GOT3 (cell line): ENCODE measurements around the gene AGPAT2.
"Not testable (repeated sequence)": the region's sequence is repeated elsewhere in the genome, so short reads cannot be mapped to it uniquely, and the experiment has no call there.

ENCODE experiments used
- DNase-seq: peaks from one replicate; lab custom pipeline; 2025; ENCODE audit warnings: mixed read lengths; lab: John Stamatoyannopoulos, UW

The AGPAT2 gene

DNA sequence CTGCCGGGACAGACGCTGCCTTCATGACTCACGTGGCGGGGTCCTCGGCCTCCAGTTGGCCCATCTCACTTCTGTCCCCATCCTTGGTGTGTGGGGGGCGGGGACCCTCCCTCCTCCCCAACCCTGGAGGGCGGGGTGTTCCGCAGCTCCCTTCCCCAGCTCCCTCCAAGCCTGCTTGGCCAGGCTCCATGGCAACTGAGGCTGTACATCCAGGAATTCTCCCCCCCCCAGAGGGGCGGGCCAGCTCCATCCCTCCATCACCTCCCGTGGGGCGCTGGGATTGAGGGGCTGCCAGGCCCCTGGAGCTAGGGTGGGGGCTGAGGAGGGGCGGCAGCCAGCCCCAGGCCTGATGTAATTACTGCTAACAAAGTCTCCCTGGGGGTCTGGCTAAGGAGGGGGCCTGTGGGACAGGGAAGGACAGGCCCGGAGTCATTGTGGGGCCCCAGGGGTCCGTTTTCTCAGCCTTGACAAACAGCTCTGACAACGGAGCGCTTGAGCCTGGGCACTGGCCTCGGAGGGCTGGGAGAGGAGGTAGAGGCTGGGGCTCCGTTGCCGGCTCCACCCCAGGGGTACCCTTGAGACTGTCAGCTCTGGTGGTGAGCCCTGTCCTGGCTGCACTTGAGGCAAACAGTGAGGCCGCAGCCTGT, 33.1 kb upstream of the AGPAT2 start:
- no peak for DNase-seq

DNA sequence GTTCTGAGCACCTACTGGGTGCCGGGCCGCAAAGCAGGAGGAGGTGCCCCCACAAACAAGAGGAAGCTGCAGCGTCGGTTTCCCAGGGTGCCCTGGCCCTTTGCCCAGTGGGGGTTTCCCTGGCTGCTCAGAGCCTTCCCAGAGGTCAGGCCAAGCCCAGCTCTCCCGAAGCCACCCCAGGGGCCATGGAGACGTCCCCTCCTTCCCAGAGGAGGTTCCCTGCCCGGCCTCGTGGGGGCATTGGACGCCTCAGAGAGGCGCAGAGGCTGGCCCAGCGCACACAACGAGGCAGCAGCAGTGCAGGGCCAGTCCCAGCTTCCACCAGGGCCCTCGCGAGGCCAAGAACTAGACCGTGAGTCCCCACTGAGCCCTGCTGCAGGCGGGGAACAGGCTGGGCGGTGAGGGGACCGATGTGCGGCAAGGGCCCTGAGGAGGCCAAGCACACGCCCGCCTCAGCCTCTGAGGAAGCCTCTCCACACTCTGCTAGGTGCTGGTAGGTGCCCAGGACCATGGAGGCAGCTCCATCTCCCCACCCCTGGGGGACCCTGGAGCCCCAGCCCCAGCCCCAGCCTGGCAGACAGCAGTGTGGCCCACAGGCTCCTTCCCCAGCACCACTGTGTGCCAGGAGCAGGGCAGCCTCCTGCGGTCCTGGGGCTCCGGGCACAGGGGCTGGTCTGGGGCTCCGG, 32.1 kb upstream of the AGPAT2 start:
- no peak for DNase-seq

DNA sequence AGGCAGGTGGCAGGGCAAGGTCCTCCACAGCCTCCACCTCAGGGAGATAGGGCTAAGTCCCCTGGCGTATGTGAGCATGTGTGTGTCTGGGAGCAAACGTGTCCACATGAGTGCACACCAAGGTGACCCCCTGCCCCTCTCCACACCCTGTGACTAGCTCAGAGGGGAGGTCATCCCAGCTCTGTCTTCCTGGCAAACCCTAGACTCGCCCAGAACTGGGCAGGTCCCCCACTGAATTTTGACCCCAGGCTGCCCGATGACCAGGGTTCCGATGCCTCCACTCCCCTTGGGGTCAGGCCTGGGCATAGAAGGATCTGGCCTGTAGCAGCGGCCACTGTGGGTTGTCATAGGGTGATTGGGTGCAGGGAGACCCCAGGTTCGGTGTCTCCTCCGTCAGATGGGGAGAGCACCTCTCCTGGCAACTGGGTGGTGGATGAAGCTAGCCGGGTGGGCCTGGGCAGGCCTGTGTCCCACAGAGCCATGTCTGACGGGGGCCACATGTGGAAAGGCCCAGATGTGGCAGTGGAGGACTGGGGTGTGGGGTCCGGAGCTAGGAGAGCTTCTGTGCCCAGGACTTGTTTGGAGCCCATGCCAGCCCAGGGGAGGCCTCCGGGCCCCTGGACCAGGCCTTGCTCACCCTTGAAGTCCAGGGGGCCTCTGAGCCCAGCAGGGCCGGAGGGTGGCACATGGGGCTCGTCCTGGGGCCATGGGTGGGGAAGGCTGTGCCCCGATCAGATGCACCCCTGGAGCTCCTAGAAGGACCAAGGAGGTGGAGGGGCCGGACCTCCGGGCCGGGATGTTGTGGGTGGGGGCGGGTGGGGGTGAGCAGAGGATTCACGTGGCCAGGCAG, 31.3 kb upstream of the AGPAT2 start:
- DNase-seq: no peak

DNA sequence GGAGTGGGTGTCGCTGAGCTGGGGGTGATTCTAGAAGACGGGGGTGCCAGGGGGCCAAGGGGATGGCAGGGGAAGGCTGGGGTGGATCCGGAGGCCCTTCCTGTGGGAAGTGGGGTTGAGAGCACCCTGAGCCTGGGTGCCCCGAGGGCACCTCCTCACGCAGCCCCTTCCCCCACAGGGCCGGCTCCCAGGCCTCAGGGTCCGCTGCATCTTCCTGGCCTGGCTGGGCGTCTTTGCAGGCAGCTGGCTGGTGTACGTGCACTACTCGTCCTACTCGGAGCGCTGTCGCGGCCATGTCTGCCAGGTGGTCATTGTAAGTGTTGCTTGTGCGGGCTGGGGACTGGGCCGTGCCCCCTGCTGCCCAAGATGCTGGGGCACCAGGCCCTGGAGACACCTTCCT, 30.1 kb upstream of the AGPAT2 start:
- DNase-seq: no peak

DNA sequence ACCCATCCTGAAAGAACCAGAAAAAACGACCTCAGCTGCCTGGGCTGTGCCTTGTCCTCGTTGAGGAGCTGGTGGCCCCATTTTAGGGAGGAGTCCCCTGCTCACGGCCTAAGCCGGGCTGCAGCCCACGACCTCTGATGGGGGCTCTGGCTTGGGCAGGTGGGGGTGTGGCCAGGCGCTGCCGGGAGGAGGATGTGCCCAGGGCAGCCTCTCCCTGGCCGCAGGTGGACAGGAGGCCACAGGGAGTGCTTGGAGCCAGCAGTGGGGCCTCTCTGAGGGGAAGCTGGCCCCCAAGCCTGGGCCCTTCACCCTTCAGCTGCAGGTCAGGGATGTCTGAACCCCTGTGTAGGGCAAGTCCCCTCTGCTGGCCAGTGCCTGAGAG, 27.6 kb upstream of the AGPAT2 start:
- no peak for DNase-seq

DNA sequence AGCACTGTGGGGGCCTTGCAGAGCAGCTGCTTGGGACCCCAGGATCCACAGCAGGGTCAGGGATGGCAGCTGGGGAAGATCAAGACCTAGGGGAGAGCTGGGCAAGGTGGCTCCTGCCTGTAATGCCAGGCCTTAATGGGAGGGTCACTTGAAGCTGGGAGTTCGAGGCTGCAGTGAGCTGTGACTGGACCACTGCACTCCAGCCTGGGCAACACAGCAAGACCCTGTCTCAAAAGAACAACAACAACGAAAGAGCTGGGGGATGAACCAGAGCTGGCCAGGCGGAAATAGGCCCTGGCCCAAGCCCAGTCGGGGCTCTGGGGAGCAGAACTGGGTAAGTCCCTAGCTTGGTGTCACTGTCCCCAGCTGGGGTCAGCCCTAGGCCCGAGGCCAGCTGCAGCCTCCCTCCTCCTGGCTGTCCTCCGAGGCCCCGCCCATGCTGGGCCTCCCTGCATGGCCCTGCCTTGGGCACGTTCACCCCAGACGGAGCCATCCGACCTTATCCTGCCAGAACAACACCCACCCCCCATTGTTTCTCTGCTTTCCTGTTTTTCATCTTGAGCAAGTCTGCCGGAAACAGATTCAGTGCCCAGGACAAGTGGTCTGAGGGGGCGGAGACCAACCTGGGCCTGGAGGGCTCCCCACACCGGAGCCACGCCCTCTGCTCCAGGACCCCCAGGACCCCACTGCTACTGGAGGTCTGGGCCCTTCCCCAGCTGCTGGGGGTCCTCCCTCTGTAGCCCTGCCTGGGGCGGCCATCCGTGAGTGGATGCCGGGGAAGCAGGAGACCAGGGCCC, 27.0 kb upstream of the AGPAT2 start:
- no peak for DNase-seq

DNA sequence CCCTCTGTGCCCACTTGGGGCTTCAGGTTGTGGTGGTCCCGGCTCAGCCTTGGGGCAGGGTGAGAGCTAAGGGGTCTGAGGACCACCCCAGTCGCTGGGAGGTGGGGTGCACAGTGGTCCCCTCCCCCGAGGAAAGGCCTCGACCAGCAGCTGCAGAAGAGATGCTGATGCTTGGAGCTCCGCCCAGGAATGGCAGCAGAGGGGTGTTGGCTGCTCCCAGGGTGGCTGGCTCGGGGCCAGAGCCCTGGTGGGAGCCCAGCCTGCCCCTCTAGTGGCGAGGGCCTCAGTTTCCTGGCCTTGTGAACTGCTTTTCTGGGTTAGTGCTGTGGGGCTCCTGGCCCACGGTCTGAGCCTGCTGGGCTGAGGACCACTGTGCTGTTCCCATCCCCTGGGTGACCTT, 26.3 kb upstream of the AGPAT2 start:
- no peak for DNase-seq

DNA sequence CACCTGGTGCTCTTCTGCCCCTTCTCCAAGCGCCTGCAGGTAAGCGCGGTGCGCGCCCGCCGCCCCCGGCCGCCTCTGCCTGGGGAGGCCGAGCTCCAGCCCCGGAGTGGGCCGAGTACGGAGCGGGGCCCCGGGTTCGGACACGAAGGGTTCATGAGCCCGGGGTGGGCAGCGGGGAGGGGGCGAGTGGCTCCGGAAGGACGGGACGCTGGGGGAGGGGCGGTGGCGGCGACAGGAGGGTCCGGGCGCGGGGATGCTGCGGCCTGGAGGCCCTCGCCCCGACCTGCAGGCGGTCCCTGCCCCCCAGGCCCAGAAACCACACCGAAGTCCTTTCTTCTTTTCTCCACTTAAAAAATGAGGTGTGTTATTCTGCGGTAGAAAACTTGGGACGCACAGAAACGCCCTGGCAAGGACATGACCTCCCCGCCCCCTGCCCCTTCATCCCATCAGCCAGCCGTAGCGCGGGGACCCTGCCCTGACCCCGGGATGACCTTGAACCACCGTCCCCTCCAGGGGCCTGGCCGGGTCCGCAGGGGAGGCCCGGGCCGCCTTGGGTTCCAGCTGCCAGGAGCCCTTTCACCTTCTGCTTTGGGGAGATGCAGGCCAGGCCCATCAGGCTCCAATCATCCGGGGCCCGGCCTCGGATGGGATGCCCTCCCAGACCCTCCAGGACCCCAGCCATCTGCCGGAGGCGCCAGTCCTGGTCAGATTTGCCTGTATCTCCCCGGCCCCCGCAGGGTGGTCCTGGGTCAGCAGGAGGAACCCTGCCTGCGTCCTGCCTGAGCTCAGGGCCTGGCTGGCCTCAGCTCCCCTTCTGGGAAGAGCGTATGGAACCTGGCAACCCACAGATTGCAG, 25.7 kb upstream of the AGPAT2 start:
- DNase-seq: no peak

DNA sequence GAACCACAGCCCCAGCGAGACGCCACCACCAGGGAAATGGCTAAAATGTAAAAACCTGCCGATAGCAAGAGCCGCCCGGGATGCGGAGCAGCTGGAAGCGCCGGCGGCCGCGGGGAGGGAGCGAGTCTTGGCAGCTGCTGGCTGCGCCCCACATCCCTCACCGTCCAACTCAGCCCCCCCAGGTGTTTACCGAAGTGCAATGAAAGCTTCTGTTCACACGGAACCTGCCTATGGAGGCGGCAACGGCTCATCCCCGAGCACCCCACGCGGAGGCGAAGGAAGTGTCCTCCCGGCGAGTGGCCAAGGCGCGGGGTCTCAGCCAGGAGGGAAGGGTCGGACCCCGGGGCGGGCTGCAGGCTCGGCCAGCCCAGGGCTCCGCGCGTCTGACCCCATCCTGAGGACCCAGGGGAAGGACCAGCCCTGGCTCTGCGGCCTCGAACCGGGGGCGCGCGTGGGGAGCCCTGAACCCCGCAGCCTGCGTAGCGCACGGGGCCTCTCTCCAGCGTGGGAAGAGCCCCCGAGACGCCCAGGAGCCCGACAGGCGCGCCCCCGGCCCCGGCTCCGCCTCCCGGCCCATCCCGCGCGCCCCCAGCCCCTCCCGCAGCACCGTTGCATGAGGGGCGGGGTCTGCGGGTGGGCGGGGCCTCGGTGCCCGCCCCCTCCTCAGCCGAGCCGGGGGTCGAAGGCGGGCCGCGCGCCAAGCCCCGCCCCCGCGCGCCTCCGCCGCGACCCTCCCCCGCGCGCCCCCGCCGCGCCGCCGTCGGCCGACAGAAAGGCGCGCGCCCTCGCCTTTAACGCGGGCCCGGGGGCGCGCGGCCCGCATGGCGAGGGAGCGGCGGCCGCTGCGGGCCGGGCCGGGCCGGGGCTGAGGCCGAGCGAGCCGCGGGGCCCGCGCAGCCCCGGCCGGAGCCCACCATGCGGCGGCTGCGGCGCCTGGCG, 24.8 kb upstream of the AGPAT2 start, which contains the start of gene DIPK1B:
Gene DIPK1B, plus strand, starts transcription at position 822 of the 939 bp plus-strand sequence. Its CDS starts 94 bp downstream, at position 916.
- no peak for DNase-seq

DNA sequence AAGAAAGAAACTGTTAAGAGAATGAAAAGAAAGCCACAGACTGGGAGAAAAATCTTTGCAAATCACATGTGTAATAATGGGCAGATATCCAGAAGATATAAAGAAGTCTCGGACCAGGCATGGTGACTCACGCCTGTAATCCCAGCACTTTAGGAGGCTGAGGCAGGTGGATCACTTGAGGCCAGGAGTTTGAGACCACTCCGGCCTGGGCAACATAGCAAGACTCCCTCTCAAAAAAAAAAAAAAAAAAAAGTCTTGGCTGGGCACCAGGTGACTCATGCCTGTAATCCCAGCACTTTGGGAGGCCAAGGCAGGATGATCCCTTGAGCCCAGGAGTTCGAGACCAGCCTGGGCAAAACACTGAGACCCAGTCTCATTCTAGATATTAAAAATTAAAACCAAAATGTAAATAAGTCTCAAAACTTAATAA, 24.0 kb upstream of the AGPAT2 start:
- DNase-seq: not testable (repeated sequence)

DNA sequence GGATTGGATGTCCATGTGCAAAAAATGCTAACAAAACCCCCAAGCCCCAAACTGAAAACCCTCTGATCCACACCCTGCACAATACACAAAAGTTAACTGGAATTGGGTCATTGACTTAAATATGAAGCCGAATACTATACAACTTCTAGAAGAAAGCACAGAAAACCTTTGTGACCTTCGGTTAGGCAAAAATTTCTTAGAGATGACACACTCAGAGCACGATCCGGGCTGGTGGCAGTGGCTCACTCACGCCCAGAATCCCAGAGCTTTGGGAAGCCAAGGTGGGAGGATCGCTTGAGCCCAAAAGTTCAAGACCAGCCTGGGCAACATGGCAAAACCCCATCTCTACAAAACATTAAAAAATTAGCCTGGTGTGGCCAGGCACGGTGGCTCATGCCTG, 23.3 kb upstream of the AGPAT2 start:
- no peak for DNase-seq

DNA sequence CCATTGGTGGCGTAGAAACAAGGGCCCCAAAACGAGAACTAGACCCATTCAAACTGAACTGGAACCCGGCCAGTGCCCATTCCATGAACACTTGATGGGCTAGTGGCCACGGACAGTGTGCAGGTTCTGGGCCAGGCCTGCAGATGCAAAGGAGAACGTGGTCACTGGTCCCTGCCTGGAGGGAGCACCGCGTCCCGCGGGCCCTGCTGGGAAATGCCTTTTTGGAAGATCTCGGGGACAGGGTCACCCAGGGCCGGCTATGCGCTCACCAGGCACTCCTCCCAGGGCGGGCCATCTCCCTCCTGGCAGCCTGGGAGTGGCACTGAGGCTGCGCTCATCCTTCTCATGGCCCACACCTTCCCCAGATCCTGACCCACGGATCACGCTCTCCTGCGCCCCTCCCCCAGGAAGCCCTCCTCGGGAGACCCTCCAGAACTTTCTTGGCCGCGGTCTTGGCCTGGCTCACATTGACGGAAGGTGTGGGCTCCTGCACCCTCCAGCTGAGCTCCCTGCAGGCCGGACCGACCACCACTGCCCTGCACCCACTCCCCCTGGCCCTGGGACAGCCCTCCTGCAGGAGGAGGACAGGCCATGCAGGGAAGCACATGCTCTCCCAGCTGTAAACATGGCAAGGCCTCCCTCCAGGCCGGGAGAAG, 22.3 kb upstream of the AGPAT2 start:
- DNase-seq: no peak

DNA sequence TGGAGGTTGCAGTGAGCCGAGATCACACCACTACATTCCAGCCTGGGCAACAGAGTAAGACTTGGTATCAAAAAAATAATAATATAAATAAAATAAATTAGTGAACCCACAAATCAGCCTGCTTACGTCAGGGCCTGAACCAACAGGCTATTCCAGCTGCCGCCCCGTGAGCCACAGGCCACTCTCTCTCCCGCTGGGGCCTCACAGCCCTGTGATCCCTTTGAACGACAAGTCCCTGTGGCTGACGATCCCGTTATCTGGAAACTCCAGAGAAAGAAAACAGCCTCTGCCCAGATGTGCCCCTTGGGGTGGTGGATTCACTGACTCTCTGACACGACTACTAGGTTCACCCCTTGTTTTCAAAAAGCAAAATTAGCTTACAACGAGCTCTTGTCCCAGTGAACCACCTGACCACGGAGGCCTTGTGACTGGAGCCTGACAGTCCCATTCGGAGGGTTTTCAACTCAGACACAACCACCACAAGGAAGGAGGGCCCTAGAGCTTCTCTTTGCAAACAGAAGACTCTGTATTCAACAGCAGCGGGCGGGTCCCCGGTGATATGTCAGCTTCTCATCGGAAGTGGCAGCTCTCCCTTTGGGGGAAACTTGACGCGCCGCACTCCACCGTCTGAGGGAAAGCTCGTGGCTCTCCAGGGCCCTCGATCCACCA, 20.7 kb upstream of the AGPAT2 start:
- no peak for DNase-seq

DNA sequence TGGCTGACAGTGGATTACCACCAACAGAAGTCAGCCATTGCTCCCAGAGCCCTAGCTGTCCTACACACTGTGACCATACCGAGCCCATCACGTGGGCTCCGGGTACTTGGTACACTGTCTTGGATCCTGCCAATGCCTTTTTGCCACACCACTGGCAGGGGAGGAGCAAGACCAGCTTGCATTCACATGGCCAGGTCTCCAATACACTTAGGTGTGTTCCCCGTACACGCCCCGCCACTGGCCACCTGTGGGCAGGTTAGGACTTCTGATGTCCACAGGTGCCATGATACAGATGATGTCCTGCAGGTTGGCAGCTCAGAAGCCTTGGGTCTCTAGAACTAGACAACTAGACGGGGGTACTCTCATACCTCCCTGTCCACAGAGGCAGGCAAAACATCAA, 19.8 kb upstream of the AGPAT2 start:
- no peak for DNase-seq

DNA sequence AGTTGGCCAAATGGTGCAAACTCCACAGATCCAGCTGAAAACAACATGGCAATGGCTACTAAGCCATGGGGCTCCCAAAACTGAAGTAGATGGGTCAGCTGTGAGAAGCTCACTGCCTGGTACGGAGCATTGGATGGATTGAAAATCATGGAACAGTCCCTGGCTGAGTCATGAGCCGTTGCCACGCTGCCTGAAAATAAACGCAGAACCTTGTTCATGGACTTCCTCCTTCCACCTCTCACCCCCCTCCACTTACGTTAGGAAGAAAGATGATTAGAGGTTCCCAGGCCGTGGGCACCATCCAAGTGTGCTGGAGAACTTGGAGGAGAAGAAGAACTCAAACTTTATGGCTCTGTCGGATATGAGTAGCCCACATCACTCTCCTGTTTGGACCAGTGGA, 18.3 kb upstream of the AGPAT2 start:
- no peak for DNase-seq

DNA sequence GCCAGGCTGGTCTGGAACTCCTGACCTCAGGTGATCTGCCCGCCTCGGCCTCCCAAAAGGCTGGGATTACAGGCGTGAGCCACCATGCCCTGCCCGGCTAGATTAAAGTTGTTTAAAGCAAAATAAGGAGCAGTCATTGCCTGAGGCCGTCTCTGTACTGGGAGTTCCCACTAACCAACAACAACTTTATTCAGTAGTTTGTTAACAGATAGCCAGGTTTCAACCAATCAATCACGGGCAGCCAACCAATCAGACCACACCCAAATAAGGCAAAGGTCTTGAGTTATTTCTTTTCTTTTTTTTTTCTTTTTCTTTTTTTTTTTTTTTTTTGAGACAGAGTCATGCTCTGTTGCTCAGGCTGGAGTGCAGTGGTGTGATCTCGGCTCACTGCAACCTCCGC, 17.5 kb upstream of the AGPAT2 start:
- DNase-seq: not testable (repeated sequence)

DNA sequence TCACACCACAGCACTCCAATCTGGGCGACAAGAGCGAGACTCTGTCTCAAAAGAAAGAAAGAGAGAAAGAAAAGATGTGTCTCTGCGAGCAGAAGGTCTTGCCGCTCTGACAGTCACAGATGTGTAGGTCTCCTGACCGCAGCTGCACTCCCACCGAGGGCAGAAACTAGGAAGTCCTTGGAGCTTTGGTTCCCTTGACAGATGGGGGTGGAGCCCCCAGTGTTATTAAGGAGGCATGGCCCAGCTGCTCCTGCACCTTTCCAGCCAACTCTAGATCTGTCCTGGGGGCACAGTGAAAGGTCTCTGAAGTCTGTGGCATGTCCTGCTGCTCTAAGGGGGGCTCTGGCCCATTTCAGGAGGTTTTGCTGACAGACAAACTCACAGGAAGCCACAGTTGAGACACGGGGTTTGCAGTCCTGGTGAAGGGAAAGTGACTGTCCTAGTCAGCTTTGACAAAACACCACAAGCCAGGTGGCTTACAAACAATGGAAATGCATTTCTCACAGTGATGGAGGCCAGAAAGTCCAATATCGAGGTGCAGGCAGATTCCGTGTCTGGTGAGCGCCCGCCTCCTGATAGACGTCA, 16.1 kb upstream of the AGPAT2 start:
- DNase-seq: no peak

DNA sequence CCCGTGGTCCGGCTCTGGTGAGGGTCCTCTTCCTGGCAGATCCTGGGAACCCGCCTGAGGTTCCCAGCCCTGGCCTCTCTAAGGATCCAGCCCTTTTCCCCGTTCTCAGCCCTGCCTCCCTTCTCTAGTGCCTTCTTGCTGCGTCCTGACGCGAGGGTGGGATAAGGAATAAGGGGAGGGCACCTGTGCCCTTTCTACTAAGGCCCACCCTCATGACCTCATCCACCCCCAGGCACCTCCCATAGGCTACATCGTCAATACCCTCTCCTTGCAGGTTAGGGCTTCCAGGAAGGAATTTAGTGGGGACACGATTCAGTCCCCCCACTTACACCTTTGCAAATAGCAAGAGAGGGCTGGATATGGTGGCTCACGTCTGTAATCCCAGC, 14.4 kb upstream of the AGPAT2 start:
- no peak for DNase-seq
